OCI-LY1 (cell line): ENCODE results near the gene LRRFIP1.

Experiments used
- H2AFZ ChIP-seq: fragments of 200-600 bp; sonication (generic), shearing (Covaris generic); 2 replicates; pipeline ENCODE4 v1.6.0; 2014; ENCODE audit warnings: antibody characterized with exemption, mild to moderate bottlenecking, low read length
- H3F3A ChIP-seq: fragments of 200-600 bp; sonication (generic), shearing (Covaris generic); 2 replicates; pipeline ENCODE4 v1.6.0; 2014; ENCODE audit warnings: mild to moderate bottlenecking, antibody characterized with exemption, low read length, moderate library complexity; ENCODE audit not compliant: insufficient read depth
- H3K27ac ChIP-seq: fragments of 200-600 bp; sonication (generic); 2 replicates; pipeline ENCODE4 v1.5.1; 2014; ENCODE audit warnings: low read length, mixed run types, mild to moderate bottlenecking, low read depth; ENCODE audit not compliant: poor library complexity, severe bottlenecking
- H3K27me3 ChIP-seq: fragments of 200-600 bp; sonication (generic); 2 replicates; pipeline ENCODE4 v1.6.0; 2014; ENCODE audit warnings: antibody characterized with exemption, mild to moderate bottlenecking, low read length, moderate library complexity; ENCODE audit not compliant: insufficient read depth
- H3K36me3 ChIP-seq: fragments of 200-600 bp; sonication (generic); 2 replicates; pipeline ENCODE4 v1.6.1; 2014; ENCODE audit warnings: mild to moderate bottlenecking, antibody characterized with exemption, low read length, moderate library complexity, mixed read lengths; ENCODE audit not compliant: insufficient read depth
- H3K4me1 ChIP-seq: fragments of 200-600 bp; sonication (generic); 2 replicates; pipeline ENCODE4 v1.5.1; 2014; ENCODE audit warnings: mild to moderate bottlenecking, low read length, moderate library complexity; ENCODE audit not compliant: insufficient read depth, severe bottlenecking
- H3K4me2 ChIP-seq: fragments of 200-600 bp; sonication (generic), shearing (Covaris generic); 2 replicates; pipeline ENCODE4 v1.6.1; 2014; ENCODE audit warnings: low read length
- H3K4me3 ChIP-seq: fragments of 200-600 bp; sonication (generic); 2 replicates; pipeline ENCODE4 v1.5.1; 2014; ENCODE audit warnings: low read length, low read depth, mild to moderate bottlenecking, mixed read lengths; ENCODE audit not compliant: poor library complexity, severe bottlenecking
- H3K79me2 ChIP-seq: fragments of 200-600 bp; shearing (Covaris generic); 2 replicates; pipeline ENCODE4 v1.6.1; 2016; ENCODE audit warnings: mixed run types, low read length, mixed read lengths; ENCODE audit not compliant: insufficient read depth
- H3K9ac ChIP-seq: fragments of 200-600 bp; sonication (generic), shearing (Covaris generic); 2 replicates; pipeline ENCODE4 v1.6.1; 2014; ENCODE audit warnings: mild to moderate bottlenecking, low read length, mixed read lengths
- H3K9me2 ChIP-seq: fragments of 200-600 bp; sonication (generic), shearing (Covaris generic); 2 replicates; pipeline ENCODE4 v1.6.1; 2014; ENCODE audit warnings: low read depth, mild to moderate bottlenecking, low read length, mixed read lengths
- H3K9me3 ChIP-seq: fragments of 200-600 bp; shearing (Covaris generic); 2 replicates; pipeline ENCODE4 v1.6.1; 2014; ENCODE audit warnings: low read length, mixed read lengths
- H4K20me1 ChIP-seq: fragments of 200-600 bp; sonication (generic), shearing (Covaris generic); 2 replicates; pipeline ENCODE4 v1.6.0; 2016; ENCODE audit warnings: mild to moderate bottlenecking, low read length; ENCODE audit not compliant: insufficient read depth
- EZH2 ChIP-seq: fragments of 200-600 bp; sonication (generic), shearing (Covaris generic); IDR thresholded peaks from 2 replicates; pipeline ENCODE4 v1.8.0; 2017; ENCODE audit warnings: borderline replicate concordance, mixed run types, mild to moderate bottlenecking, antibody characterized with exemption, low read length, moderate library complexity, mixed read lengths
- TF ChIP-seq, protein P1 (sequence below): fragments of 200-600 bp; sonication (generic), shearing (Covaris generic); IDR thresholded peaks from 2 replicates; pipeline ENCODE4 v1.5.1; 2017; ENCODE audit warnings: mild to moderate bottlenecking, antibody characterized with exemption, low read length, moderate library complexity, mixed read lengths

The LRRFIP1 gene

DNA sequence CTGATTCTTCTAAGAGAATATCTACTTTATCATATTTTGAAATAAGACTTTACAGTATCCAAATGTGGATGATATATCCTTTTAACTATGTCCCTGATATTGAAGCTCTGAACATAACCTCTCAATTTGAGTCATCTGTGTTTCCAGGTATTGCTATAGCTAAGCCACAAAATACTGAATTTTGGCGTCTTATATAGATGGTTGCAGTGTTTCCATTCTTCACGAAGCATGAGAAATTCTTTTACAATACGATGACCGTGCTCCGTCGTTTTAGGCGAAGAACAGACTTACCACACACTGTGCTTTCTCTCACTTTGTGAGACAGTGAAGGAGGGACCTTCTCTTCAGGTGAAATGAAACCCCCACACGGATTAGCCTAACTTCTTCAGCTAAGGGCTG lies 45.3 kb downstream of the LRRFIP1 start:
- H3K9ac ChIP-seq = peak overlapping the region; percentile 84
- H3K27me3 ChIP-seq = no peaks in the 10 kb centered on the region
- no peaks in the 10 kb centered on the region for H3K9me2 ChIP-seq
- peak overlapping the region; percentile 66 for H3K4me3 ChIP-seq
- no peak overlapping the region for H2AFZ ChIP-seq
- peaks cover 4% of the 10 kb centered on the region; the same call in 1 of the 2 replicates for H3F3A ChIP-seq
- peaks cover 100% of the 10 kb centered on the region for H3K4me1 ChIP-seq
- TF ChIP-seq EZH2 = no peak
- TF ChIP-seq, protein P1, sequence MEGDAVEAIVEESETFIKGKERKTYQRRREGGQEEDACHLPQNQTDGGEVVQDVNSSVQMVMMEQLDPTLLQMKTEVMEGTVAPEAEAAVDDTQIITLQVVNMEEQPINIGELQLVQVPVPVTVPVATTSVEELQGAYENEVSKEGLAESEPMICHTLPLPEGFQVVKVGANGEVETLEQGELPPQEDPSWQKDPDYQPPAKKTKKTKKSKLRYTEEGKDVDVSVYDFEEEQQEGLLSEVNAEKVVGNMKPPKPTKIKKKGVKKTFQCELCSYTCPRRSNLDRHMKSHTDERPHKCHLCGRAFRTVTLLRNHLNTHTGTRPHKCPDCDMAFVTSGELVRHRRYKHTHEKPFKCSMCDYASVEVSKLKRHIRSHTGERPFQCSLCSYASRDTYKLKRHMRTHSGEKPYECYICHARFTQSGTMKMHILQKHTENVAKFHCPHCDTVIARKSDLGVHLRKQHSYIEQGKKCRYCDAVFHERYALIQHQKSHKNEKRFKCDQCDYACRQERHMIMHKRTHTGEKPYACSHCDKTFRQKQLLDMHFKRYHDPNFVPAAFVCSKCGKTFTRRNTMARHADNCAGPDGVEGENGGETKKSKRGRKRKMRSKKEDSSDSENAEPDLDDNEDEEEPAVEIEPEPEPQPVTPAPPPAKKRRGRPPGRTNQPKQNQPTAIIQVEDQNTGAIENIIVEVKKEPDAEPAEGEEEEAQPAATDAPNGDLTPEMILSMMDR = no peak
- no peaks in the 10 kb centered on the region for H3K79me2 ChIP-seq
- H3K4me2 ChIP-seq = peak overlapping the region; percentile 92
- H3K9me3 ChIP-seq = no peaks in the 10 kb centered on the region
- H3K36me3 ChIP-seq = no peaks in the 10 kb centered on the region
- H3K27ac ChIP-seq = peak overlapping the region; percentile 98
- H4K20me1 ChIP-seq = no peaks in the 10 kb centered on the region

DNA sequence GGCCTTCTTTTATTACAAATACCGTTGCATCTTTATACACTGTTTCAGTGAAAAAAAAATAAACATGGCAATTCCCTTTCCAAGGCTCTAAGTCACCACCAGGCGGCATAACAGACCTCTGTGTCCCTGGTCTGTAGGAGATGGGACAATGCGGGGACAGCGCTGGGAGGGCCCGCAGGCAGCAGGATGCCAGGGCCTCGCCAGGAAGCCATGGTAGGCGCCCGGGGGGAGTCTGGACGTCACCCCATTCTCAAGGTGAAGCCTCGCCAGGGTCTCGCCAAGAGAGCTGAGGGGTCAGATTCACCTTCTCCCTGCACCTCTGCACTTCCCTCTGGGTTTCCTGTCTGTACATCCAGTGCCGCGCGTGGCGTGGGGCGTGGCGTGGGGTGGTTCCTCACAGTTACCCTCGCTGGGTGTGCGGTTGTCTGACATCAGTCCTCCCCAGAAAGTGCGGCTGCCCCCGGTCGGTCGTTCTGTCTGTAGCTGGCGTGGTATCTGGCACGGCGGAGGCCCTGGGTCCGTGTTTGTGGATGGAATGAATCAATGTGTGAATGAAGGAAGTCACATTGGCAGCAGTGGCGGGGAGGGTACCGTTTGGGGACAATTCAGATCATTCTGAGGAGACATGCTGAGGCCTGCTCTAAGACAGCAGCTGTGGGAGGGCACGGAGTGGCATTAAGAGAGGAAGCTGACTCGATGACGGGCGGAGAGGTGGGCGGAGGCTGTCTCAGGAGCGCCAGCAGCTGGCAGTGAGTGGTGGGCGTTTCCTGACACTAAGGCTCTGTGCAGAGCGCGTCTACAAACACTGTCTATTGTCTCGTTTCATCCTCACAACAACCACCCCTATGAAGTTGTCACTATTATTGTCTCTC lies 46.0 kb downstream of the LRRFIP1 start:
- H3K9me2 ChIP-seq = no peaks in the 10 kb centered on the region
- H3K79me2 ChIP-seq = no peaks in the 10 kb centered on the region
- H3K4me2 ChIP-seq = peak overlapping the region; percentile 92
- peak overlapping the region; percentile 84 for H3K9ac ChIP-seq
- H3K4me3 ChIP-seq = peak overlapping the region; percentile 66
- no peaks in the 10 kb centered on the region for H3K27me3 ChIP-seq
- H3F3A ChIP-seq = peaks cover 4% of the 10 kb centered on the region; the same call in 1 of the 2 replicates
- no peak overlapping the region for H2AFZ ChIP-seq
- TF ChIP-seq, protein P1 = peak; percentile 78
- TF ChIP-seq EZH2 = no peak
- no peaks in the 10 kb centered on the region for H3K9me3 ChIP-seq
- no peaks in the 10 kb centered on the region for H4K20me1 ChIP-seq
- peak overlapping the region; percentile 98 for H3K27ac ChIP-seq
- no peaks in the 10 kb centered on the region for H3K36me3 ChIP-seq
- H3K4me1 ChIP-seq = peaks cover 99% of the 10 kb centered on the region

DNA sequence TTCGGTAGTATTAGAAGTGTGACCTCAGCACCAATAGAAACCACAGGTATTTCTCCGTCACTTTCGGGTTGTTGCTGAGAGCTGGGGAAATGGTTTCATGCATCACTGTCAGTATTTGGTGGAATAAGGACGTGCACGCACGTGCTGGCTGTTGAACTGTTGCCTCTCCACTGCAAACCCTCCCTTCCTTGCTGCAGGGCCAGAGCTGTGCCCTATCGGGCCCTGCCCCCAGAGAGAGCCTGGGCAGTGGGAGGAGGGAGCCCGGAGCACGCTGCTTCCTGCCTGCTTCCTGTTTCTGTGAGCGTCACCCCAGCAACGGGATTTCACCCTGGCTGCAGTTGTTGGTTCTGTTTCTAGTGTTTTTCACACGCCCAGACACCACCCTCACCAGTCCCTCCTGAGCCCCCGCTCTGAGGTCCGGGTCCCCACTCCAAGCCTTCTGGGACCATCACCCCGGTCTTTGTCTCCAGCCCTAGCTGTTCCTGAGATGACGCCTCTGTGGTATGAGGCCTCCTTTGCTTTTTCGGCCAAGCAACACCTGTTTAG lies 47.4 kb downstream of the LRRFIP1 start:
- H3K9ac ChIP-seq = peak overlapping the region; percentile 42; the same call in 1 of the 2 replicates
- H3K9me3 ChIP-seq = no peaks in the 10 kb centered on the region
- H2AFZ ChIP-seq = no peak overlapping the region
- no peak for TF ChIP-seq EZH2
- TF ChIP-seq, protein P1 = no peak
- peak overlapping the region; percentile 92 for H3K4me2 ChIP-seq
- H3K4me3 ChIP-seq = peak overlapping the region; percentile 66
- peaks cover 4% of the 10 kb centered on the region; the same call in 1 of the 2 replicates for H3F3A ChIP-seq
- H3K79me2 ChIP-seq = no peaks in the 10 kb centered on the region
- no peaks in the 10 kb centered on the region for H3K9me2 ChIP-seq
- H3K4me1 ChIP-seq = peaks cover 84% of the 10 kb centered on the region
- H3K36me3 ChIP-seq = no peaks in the 10 kb centered on the region
- no peaks in the 10 kb centered on the region for H4K20me1 ChIP-seq
- peak overlapping the region; percentile 98 for H3K27ac ChIP-seq
- no peaks in the 10 kb centered on the region for H3K27me3 ChIP-seq
